Fibroblast of peridontal ligament (primary cell): ENCODE results near the gene ZMIZ1.

Source experiments
- DNase-seq: peaks from one replicate; pipeline ENCODE4 v3.0.0-alpha.2; 2010; ENCODE audit errors: extremely low read depth

The ZMIZ1 gene

GRCh38 chr10:79155301-79156081, 86.7 kb downstream of the ZMIZ1 start:
- no peak for DNase-seq

GRCh38 chr10:79156334-79157274, 87.8 kb downstream of the ZMIZ1 start:
- no peak for DNase-seq

GRCh38 chr10:79158004-79158340, 89.2 kb downstream of the ZMIZ1 start:
- DNase-seq = no peak

GRCh38 chr10:79158402-79159097, 89.8 kb downstream of the ZMIZ1 start:
- no peak for DNase-seq

- peak; percentile 60 for DNase-seq
These were observed 90.4 kb downstream of the ZMIZ1 start for GRCh38 chr10:79159141-79159651.

- DNase-seq = peak; percentile 60
These were observed 91.0 kb downstream of the ZMIZ1 start for GRCh38 chr10:79159785-79160184.

GRCh38 chr10:79160191-79160590, 91.4 kb downstream of the ZMIZ1 start:
- no peak for DNase-seq

GRCh38 chr10:79161557-79161956, 92.8 kb downstream of the ZMIZ1 start:
- DNase-seq = no peak

- no peak for DNase-seq
These were observed 93.3 kb downstream of the ZMIZ1 start for GRCh38 chr10:79162022-79162421.

- DNase-seq = no peak
These were observed 94.3 kb downstream of the ZMIZ1 start for GRCh38 chr10:79162861-79163665.

- no peak for DNase-seq
These were observed 94.9 kb downstream of the ZMIZ1 start for GRCh38 chr10:79163666-79163975.

- no peak for DNase-seq
These were observed 95.3 kb downstream of the ZMIZ1 start for GRCh38 chr10:79164075-79164474.

GRCh38 chr10:79165070-79165778, 96.5 kb downstream of the ZMIZ1 start:
- no peak for DNase-seq

GRCh38 chr10:79166312-79166721, 97.6 kb downstream of the ZMIZ1 start:
- no peak for DNase-seq

GRCh38 chr10:79166741-79167140, 98.0 kb downstream of the ZMIZ1 start:
- no peak for DNase-seq

- DNase-seq = no peak
These were observed 98.8 kb downstream of the ZMIZ1 start for GRCh38 chr10:79167537-79167936.

- no peak for DNase-seq
These were observed 99.4 kb downstream of the ZMIZ1 start for GRCh38 chr10:79168210-79168609.

- DNase-seq = no peak
These were observed 101.5 kb downstream of the ZMIZ1 start for GRCh38 chr10:79170226-79170752.

GRCh38 chr10:79170993-79171392, 102.2 kb downstream of the ZMIZ1 start:
- DNase-seq = no peak

- DNase-seq = no peak
These were observed 102.7 kb downstream of the ZMIZ1 start for GRCh38 chr10:79171504-79171903.

- no peak for DNase-seq
These were observed 104.1 kb downstream of the ZMIZ1 start for GRCh38 chr10:79172881-79173280.
